ENCODE results near the gene TRPC1.
A peak's percentile ranks its signal among the peaks of the same experiment; 100 is the strongest.

The TRPC1 gene

GRCh38 chr3:142723968-142724681 is at the start of gene TRPC1:
TRPC1 (plus strand) TSS chr3:142724034; CDS start chr3:142724560, 526 bp downstream.
- H3K9ac ChIP-seq (ENCODE audit: low read depth, low read length, poor library complexity, severe bottlenecking), result peak within 1 kb of the TSS; percentile 72
- no peaks in the 10 kb centered on the region for H3K9me2 ChIP-seq (replicated peaks; ENCODE audit: low read depth, low read length)
- H4K20me1 ChIP-seq (ENCODE audit: insufficient read depth, low read length, poor library complexity, severe bottlenecking), result no peaks in the 10 kb centered on the region
- H3K9me3 ChIP-seq (ENCODE audit: insufficient read depth, low read depth, low read length), result no peaks in the 10 kb centered on the region
- TF ChIP-seq EZH2phosphoT487 (IDR thresholded peaks at IDR 0.05; ENCODE audit: borderline replicate concordance) (no peak), CTCF (conservative IDR thresholded peaks at IDR 0.05; ENCODE audit: low read length) (no peak)
- H3K79me2 ChIP-seq (ENCODE audit: insufficient read depth, low read length), result peaks cover 11% of the 10 kb centered on the region
- H3F3A ChIP-seq (ENCODE audit: low read depth), result no peaks in the 10 kb centered on the region
- H3K4me1 ChIP-seq (ENCODE audit: insufficient read depth, low read length, poor library complexity, severe bottlenecking), result peaks cover 13% of the 10 kb centered on the region
- peak within 1 kb of the TSS; percentile 86 for H3K4me3 ChIP-seq (ENCODE audit: low read length, poor library complexity, severe bottlenecking)
- no peaks in the 10 kb centered on the region for H3K36me3 ChIP-seq (ENCODE audit: insufficient read depth, low read length)
- H3K27me3 ChIP-seq (ENCODE audit: insufficient read depth, low read length, poor library complexity, severe bottlenecking), result no peaks in the 10 kb centered on the region
- H3K4me2 ChIP-seq (ENCODE audit: low read depth, low read length, poor library complexity, severe bottlenecking), result peak within 1 kb of the TSS; percentile 76
- H2AFZ ChIP-seq (ENCODE audit: low read length), result peak within 1 kb of the TSS; percentile 87

- no peaks in the 10 kb centered on the region for H3K4me1 ChIP-seq (ENCODE audit: insufficient read depth, low read length, poor library complexity, severe bottlenecking)
- no peak overlapping the region for H3K9ac ChIP-seq (ENCODE audit: low read depth, low read length, poor library complexity, severe bottlenecking)
- H3K9me2 ChIP-seq (replicated peaks; ENCODE audit: low read depth, low read length), result no peaks in the 10 kb centered on the region
- no peaks in the 10 kb centered on the region for H3F3A ChIP-seq (ENCODE audit: low read depth)
- H3K36me3 ChIP-seq (ENCODE audit: insufficient read depth, low read length), result peaks cover 18% of the 10 kb centered on the region; the same call in 1 of the 2 replicates
- no peaks in the 10 kb centered on the region for H3K79me2 ChIP-seq (ENCODE audit: insufficient read depth, low read length)
- no peak overlapping the region for H3K4me3 ChIP-seq (ENCODE audit: low read length, poor library complexity, severe bottlenecking)
- H3K4me2 ChIP-seq (ENCODE audit: low read depth, low read length, poor library complexity, severe bottlenecking), result no peak overlapping the region
- no peaks in the 10 kb centered on the region for H3K9me3 ChIP-seq (ENCODE audit: insufficient read depth, low read depth, low read length)
- H2AFZ ChIP-seq (ENCODE audit: low read length), result no peak overlapping the region
- TF ChIP-seq EZH2phosphoT487 (IDR thresholded peaks at IDR 0.05; ENCODE audit: borderline replicate concordance) (no peak), CTCF (conservative IDR thresholded peaks at IDR 0.05; ENCODE audit: low read length) (no peak)
- H3K27me3 ChIP-seq (ENCODE audit: insufficient read depth, low read length, poor library complexity, severe bottlenecking), result no peaks in the 10 kb centered on the region
- no peaks in the 10 kb centered on the region for H4K20me1 ChIP-seq (ENCODE audit: insufficient read depth, low read length, poor library complexity, severe bottlenecking)
Observed at GRCh38 chr3:142676151-142676550, 47.7 kb upstream of the TRPC1 start.

- TF ChIP-seq CTCF (conservative IDR thresholded peaks at IDR 0.05; ENCODE audit: low read length) (peak; percentile 39), EZH2phosphoT487 (IDR thresholded peaks at IDR 0.05; ENCODE audit: borderline replicate concordance) (no peak)
- H3K9me3 ChIP-seq (ENCODE audit: insufficient read depth, low read depth, low read length), result no peaks in the 10 kb centered on the region
- H4K20me1 ChIP-seq (ENCODE audit: insufficient read depth, low read length, poor library complexity, severe bottlenecking), result no peaks in the 10 kb centered on the region
- no peaks in the 10 kb centered on the region for H3K4me1 ChIP-seq (ENCODE audit: insufficient read depth, low read length, poor library complexity, severe bottlenecking)
- no peaks in the 10 kb centered on the region for H3F3A ChIP-seq (ENCODE audit: low read depth)
- no peaks in the 10 kb centered on the region for H3K27me3 ChIP-seq (ENCODE audit: insufficient read depth, low read length, poor library complexity, severe bottlenecking)
- H3K79me2 ChIP-seq (ENCODE audit: insufficient read depth, low read length), result no peaks in the 10 kb centered on the region
- H3K36me3 ChIP-seq (ENCODE audit: insufficient read depth, low read length), result peaks cover 10% of the 10 kb centered on the region; the same call in 1 of the 2 replicates
- H2AFZ ChIP-seq (ENCODE audit: low read length), result no peak overlapping the region
- H3K4me3 ChIP-seq (ENCODE audit: low read length, poor library complexity, severe bottlenecking), result no peak overlapping the region
- H3K9ac ChIP-seq (ENCODE audit: low read depth, low read length, poor library complexity, severe bottlenecking), result no peak overlapping the region
- no peaks in the 10 kb centered on the region for H3K9me2 ChIP-seq (replicated peaks; ENCODE audit: low read depth, low read length)
- H3K4me2 ChIP-seq (ENCODE audit: low read depth, low read length, poor library complexity, severe bottlenecking), result no peak overlapping the region
Observed at GRCh38 chr3:142680710-142681109, 43.1 kb upstream of the TRPC1 start.

All from Loucy (cell line).